GM19324 (cell line): ENCODE results near the gene TMEM163.
"Not testable (repeated sequence)": the region's sequence is repeated elsewhere in the genome, so short reads cannot be mapped to it uniquely, and the experiment has no call there.

Source experiments
- ATAC-seq: cut with Tn5 transposase; IDR thresholded peaks from one replicate; pipeline ENCODE4 v1.9.1; 2021; ENCODE audit warnings: mild to moderate bottlenecking, moderate library complexity; ENCODE audit not compliant: unreplicated experiment, low FRiP score

The TMEM163 gene

DNA sequence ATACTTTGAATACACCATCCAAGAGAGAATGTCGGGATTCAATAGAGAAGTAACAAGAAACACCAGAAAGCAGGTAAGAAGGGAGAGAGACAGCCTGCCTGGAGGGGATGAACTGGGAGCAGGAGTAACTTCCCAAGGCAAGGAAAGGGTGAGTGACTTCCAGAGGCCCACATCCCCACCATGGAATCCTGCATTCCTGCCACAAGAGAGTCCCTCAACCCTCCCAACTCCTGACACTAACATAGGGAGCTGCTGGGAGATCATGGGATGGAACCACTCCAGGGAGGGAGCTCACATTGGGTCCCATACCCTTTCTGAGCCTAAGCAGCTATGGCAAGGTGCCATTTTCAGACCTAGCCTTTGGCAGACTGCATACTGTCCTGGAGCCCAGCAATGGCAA lies 5.5 kb upstream of the TMEM163 start:
- ATAC-seq = no peak

DNA sequence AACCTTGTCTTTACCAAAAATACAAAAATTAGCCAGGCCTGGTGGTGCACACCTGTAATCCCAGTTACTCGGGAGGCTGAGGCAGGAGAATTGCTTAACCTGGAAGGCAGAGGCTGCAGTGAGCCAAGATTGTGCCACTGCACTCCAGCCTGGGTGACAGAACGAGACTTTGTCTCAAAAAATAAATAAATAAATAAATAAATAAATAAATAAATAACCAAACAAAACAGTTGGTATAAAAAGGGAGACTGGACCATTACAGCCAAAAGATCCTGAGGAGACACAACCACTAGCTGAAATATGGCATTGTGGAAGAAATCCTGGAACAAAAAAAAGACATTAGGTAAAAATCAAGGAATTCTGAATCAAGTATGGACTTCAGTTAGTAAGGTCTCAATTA lies 4.9 kb upstream of the TMEM163 start:
- not testable (repeated sequence) for ATAC-seq

DNA sequence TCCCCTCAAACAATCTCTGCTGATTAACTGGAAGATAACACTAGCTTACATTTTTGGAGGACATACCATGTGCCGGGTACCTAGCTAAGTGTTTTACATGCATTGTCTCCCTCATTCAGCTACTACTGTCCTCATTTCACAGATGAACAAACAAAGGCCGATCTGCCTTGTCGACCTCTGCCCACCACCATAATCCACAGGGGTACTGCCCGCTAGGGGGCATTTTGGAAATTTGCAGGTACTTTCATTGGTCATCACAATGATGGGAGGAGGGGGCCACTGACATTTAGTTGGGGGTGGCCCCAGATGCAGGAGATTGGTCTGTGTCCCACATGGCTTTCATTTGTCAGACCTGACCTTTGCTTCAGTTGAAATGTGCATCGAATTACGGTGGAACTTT lies 3.9 kb upstream of the TMEM163 start:
- ATAC-seq = no peak

DNA sequence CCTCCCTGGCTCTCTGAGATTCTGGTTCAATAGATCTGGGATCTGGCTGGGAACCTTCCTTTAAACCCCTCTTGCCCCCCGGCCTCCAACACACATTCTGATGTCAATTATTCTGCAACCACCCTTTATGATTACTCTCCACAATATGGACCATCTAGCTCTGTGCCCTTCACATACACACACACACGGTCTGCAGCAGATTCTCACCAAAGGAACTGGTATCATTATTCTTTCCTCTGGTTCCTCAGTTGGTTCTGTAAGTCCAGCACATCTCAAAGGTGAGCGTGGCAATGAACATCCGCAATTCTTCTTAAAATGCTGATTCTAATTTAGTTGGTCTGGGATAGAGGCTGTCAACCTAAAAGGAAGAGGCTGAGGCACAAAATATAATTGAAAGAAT lies 2.8 kb upstream of the TMEM163 start:
- no peak for ATAC-seq

DNA sequence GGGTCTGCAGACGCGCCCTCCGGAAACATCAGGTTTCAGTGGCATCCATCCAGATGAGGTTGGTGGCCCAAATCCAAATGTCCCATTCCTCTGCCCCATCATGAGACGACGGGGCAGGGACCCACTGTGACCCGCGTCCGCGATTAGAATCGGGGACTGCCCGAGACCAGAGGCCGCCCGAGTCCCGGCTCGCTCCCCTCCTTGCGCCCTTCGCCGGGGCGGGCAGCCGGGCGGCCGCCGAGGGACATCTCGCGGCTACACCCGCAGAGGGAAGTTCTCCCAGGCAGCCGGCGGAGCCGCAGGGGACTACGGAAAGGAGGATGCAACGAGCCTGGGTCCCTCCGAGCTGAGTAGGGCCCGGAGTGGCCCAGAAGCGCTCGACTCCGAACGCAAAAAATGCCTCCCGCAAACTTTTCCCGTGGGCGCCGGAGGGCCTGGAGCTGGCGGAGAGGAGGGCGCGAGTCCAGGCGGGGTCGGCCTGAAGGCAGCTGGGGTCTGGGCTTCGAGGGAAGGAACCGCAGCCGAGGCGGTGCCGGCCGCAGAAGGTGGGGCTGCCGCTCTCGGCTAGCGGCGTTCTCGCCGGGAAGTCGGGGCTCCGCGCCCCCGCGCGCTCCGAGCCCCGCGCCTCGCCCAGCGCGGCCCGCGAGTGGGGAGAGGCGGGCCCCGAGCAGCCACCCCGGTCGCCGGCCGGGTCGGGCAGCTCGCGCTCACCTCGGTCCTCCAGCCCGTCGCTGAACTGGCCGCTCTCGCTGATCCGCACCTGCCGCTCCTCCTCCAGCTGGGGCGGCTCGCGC lies 580 bp downstream of the TMEM163 start:
- ATAC-seq = peak; percentile 22

DNA sequence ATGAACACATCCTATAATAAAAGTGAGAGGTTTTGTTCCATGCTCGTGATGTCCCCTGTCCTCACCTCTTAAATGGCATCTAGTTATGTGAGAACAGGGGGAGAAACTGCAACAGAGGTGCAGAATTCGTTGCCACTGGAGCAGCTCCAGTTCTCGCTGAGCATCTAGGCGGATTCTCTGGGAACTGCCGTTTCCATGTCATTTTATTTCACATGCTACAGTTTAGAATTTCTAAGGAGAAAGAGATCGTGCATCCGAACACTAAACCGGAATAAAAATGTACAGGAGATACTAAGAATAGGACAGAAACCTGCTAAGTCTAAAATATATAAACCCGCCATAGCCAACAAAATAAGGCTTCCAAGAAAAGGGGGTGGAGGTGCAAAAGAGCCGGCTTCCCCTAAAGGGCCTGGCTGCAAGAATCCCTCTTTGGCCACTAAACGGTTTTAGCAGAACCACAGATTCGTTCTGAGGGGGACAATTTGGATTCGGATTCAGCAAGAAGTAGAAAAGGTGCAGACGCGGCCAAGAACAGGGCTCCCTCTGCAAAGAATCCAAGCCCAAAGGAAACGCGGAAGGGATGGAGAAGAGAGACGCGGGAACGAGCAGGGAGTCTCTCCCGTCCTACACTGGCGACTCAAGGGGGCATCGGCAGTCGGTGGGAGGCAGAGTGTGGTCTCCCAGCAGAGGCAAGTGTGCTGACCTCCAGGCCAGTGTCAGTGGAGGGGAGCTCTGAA lies 1.3 kb downstream of the TMEM163 start:
- ATAC-seq = no peak

DNA sequence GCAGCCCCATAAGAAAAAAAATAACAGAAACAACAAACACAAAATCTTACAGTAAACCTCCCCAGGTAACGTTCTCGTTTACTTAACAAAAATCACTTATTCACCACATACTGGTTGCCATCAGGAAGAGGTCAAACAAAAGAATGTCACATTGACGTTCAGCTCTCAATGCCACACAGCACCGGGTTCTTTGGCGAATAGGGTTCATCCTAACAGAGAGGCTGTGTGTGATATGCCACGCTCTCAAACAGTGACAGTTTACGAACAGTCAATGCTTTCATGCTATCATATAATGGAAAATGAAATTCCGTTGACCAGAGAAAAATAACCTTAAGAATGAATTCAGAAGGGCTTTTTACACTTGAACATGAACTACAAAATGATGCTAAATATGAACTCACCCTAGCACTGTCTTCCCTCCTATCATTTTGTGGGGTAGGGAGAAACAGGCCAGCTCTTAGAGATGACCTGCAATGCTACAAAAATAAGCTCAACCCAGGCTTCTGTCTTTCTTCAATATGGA lies 2.0 kb downstream of the TMEM163 start:
- no peak for ATAC-seq

DNA sequence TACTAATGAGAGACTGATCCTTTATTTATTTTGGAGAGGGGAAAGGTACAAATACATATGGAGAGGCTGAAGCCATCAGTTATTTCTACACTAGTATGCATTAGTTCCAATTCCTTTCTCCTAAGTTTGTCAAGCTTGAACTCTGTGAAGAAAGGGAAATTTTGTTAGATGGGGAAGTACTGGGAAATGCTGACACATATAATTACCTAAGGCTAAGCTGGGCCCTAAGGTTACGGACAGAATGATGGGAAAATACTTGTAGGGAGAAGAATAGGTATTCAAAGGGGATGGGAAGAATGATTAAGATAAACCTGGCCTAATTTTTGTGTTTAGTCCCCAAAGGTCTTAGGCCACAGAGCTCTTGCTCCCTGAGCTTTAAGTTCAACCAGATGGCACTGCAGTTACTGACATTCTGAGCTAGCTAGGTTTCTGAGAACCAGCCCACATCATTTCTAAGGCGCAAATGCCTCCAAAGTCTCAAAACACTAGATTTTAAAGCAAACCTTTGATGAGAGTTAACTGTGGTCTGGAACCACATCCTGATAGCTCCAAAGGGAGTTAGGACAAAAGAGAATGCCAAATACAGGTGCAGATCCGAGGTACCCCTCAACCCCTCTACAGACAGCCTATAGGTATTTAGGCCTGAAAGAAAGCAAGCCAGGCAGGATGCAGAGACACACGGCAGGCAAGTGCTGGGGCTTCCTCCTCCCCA lies 2.7 kb downstream of the TMEM163 start:
- ATAC-seq = no peak

DNA sequence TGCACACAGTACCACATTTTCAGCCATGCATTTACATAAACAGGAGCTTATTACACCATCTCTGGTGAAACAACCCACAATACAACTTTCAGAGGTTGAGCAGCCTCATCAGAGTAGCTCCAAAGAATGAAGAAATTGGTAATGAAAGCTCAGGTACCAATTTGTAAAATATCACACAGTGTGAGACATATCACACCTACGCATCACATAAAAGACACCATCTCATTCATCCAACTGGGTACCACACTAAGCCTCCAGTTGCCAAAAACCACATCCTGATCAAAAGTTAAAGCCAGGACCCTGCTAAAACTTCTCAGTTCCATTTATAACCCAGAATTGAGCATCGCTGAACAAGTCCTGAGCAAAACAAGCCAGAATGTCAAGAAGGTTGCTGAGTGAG lies 4.6 kb downstream of the TMEM163 start:
- ATAC-seq = no peak

DNA sequence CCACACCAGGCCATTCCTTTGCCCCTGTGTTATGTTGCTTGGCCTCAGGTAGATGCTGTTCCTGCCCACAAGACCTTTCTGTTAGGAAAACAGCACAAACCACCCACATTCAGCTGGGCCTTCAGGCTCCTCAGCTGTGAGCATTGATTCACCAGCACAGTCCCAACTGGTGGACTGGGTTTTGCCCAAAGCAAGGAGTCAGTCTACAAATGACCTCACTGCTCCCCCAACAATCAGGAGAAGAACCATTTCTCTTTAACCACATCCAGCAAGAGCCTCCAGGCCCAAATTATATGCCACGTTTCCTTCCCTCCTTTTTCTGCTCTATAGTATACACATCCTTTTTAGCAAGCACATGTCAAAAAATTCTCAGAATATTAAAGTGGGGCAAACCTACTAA lies 5.2 kb downstream of the TMEM163 start:
- ATAC-seq = no peak

DNA sequence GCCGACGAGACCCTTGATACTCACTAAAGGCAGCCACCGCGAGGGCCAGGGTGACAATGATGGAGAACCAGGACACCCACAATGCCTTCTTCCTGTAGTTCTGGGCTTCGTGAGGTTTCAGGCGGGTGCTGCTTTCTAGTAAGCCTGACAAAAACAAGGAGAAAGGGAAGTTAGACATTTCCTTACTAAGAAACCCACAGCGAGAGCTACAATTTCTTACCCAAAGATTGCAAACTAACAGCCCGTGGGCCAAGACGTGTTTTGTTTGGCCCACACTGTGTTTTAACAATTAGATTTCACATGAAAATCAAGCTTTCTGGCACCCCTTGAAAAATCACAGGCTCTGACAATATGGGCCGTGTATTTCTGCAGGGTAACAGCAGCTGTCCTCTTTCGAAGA lies 5.6 kb downstream of the TMEM163 start:
- ATAC-seq = no peak

DNA sequence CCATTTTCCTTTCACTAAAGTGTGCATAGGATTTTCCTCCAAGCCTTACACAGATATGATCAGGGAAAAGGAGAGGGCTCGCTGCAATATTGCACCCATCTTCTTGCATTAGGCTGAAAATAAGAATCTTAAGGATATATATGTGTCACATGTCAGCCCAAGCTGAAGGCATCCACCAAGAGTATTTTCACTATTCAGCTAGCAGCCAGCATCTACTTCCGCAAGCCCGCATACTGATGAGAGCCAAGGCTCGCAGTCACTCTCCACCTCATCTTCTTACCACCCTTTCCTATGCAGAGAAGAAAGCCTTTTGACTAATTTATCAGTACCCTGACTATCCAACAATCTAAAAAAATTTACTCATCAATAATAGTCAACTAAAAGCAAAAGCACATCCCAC lies 6.1 kb downstream of the TMEM163 start:
- no peak for ATAC-seq

DNA sequence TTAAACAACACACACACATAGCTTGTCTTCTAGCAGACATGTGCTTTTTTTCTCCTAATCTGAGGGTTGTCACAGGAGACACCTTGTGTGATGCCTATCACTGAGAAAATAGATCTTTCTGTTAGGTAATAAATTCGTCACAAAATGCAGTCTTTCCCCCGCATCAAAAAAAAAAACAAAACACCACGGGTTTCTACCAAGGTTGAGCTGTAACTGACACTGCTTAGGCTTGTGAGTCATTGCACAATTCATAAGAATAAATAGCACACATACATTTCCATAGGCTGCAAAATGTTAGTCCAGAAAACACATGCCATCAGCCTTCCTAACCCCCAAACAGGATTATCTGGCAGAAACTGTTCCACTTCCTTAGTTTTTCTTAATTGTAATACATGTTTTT lies 6.5 kb downstream of the TMEM163 start:
- ATAC-seq = no peak

DNA sequence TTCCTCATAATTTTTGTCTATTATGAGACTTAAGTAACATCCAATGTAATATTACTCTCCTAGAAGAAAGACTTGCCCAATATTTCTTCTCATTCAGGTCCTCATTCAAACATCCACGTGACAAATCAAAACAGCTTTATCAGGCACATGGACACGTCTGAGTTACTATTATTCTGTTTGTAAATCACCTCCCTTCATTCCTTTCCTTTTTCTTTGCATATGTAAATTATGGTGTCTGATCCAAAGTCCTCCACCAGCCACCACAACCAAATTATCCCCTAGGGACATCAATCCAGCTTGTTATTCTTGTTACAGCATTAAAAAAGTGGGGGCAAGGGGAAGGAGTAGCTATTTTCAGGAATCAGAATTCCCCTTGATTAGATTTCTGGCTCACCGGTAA lies 7.1 kb downstream of the TMEM163 start:
- ATAC-seq = no peak

DNA sequence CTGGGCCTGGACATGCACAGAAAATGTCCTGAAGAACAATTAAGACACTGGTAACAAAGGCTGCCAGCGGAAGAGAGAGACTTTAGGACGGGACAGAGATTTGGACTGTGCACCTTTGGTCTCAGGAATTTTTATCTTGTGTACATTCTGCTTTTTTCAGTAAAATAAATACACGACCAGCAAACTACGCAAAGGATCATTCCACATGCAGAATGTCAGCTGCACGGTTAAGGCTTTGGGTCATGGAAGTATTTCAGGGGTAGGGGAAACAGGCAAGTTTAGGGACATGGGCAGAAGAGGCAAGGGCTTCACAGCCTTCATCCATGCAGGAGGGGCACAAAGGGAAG lies 11.5 kb downstream of the TMEM163 start:
- ATAC-seq = no peak

DNA sequence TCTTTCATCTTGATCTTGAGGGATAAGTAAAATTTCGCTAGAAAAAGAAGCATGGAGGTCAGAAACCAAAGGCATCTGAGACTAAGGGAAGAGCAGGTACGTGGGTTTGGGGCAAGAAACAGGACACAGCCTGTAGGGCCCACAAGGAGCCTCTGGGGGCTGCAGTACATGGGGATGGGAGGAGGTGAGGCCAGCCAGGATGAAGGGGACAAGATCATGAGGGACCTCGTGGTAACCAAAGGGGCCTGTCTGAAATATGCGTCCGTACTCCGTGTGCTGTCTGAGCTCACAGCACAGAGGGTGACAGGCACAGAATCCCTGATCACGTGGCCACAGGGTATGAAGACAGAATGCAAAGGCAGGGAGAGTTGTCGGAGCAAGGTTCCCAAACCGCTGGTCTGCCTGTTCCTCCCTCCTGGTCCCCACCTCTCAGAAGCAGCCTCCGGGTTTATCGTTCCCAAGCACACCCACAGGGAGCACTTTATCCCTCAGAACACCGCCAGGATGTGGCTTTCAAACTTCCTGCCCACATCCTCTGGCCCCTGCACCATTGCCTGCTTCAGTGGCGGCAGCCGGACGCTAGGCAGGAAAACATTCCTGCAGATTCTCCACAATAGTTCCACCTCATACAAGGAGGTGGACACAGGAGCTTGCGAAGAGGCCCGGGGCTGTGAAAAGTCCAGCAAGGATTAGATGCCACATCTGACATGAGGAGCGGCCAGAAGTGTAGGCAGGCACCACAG lies 12.0 kb downstream of the TMEM163 start:
- ATAC-seq = no peak

DNA sequence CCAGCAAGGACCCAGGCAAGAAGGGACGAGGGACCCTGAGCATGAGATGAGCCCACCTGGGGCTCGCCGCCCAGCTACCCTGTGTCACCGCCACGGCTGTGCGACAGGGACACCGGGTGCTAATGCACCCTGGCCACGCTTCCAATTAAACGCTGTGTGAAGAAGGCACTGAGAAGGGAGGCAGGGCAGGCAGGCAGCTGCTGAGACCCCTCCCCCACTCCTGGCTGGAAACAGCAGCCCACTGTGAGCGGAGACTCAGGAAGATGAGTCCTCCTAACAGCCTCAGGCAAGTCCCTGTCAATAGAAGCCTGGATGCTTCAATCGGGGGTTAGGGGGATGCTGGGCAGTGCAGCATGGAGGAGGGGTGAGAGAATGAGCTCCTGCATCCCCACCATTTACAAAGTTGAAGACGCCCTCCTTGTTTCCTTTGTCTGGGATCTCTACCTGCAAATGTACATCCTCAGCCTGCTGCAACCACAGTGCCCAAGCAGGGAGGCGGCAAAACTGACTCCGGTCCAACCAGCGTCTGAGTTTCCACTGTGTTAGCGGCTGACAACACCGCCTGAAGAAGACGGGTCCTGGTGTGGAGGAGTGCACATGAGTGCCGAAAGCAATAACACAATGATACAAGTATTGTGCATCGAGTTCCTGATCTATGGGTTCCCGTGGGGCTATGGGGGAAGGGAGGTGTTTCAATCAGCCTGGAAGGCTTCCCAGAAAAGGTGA lies 12.8 kb downstream of the TMEM163 start:
- no peak for ATAC-seq

DNA sequence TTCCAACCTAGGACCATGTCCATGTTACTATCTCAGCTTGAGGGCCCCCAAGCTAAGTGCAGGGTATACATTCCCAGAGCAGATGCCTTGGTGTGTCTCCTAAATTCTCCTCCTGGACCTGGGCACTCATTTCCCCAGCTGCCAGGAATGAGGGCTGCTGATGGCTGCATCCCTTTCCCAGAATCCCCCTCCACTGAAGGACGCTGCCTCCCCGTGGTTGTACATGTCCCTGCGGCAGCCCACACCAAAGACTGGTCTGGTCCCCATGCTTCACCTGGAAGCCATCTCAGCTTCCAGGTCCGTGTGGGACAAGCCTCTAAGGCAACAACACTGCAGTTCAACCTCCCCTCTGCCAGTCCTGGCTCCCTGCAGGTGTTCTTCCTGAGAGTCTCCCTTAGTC lies 14.6 kb downstream of the TMEM163 start:
- ATAC-seq = no peak

DNA sequence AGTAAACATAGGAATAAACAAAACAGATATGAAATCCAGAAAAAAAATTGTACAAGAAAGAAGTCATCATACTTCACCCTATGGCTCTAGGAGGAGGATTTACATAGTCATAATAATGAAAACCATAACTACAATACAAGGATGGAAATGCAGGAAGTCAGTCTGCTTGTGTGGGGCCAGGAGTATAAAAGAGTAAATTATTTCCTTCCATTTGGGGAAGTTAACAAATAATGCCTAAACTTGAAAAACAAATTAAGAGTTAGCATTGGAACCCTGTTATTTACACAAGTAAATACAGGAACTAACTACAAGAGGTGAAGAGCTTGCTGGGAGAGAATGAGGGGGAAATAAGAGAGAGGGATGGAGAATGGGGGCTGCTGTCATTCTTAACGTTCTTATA lies 15.4 kb downstream of the TMEM163 start:
- no peak for ATAC-seq

DNA sequence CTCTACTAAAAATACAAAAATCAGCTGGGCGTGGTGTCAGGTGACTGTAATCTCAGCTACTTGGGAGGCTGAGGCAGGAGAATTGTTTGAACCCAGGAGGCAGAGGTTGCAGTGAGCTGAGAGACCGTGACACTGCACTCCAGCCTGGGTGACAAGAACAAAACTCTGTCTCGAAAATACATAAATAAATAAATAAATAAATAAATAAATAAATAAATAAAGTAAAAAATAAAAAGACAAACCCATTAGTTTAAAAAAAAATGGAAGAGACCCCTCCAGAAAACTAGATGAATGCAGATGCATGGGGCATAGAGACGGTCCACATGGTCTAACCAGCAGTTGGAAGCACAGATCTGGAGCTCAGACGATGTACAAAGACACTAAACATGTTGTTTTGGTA lies 18.1 kb downstream of the TMEM163 start:
- no peak for ATAC-seq
